Measurements from ENCODE around the gene KRT71.

Gene KRT71

GRCh38 chr12:52497975-52498374, 55.0 kb downstream of the KRT71 start:
- Histone ChIP-seq H3K27me3 (ENCODE audit: control insufficient read depth, low read length) (peaks cover 15% of the 10 kb centered on the region), H3K4me2 (ENCODE audit: low read length) (no peak overlapping the region), H3K9me3 (ENCODE audit: control insufficient read depth, insufficient read depth, low read length) (no peaks in the 10 kb centered on the region), H3K79me2 (ENCODE audit: control insufficient read depth, low read length) (no peaks in the 10 kb centered on the region), H3K27ac (ENCODE audit: low read depth, low read length) (no peak overlapping the region), H3K4me1 (ENCODE audit: control insufficient read depth, low read length) (no peaks in the 10 kb centered on the region), H3F3A (ENCODE audit: control insufficient read depth, insufficient read depth) (no peaks in the 10 kb centered on the region), H3K36me3 (ENCODE audit: control insufficient read depth, low read length) (no peaks in the 10 kb centered on the region), H4K20me1 (ENCODE audit: control insufficient read depth, insufficient read depth, low read depth, low read length) (no peaks in the 10 kb centered on the region), H3K4me3 (ENCODE audit: low read length) (no peak overlapping the region), H3K9me2 (replicated peaks; ENCODE audit: control insufficient read depth, low read length) (no peaks in the 10 kb centered on the region)
- no peak for TF ChIP-seq CTCF (IDR thresholded peaks at IDR 0.05; ENCODE audit: low read depth, low read length, poor library complexity, severe bottlenecking)
- no peak for TF ChIP-seq EZH2phosphoT487 (IDR thresholded peaks at IDR 0.05; ENCODE audit: borderline replicate concordance, low read length)

- Histone ChIP-seq H3K9me3 (ENCODE audit: control insufficient read depth, insufficient read depth, low read length) (no peaks in the 10 kb centered on the region), H3F3A (ENCODE audit: control insufficient read depth, insufficient read depth) (no peaks in the 10 kb centered on the region), H3K4me3 (ENCODE audit: low read length) (no peak overlapping the region), H3K27ac (ENCODE audit: low read depth, low read length) (no peak overlapping the region), H4K20me1 (ENCODE audit: control insufficient read depth, insufficient read depth, low read depth, low read length) (no peaks in the 10 kb centered on the region), H3K79me2 (ENCODE audit: control insufficient read depth, low read length) (no peaks in the 10 kb centered on the region), H3K4me1 (ENCODE audit: control insufficient read depth, low read length) (no peaks in the 10 kb centered on the region), H3K4me2 (ENCODE audit: low read length) (no peak overlapping the region), H3K9me2 (replicated peaks; ENCODE audit: control insufficient read depth, low read length) (no peaks in the 10 kb centered on the region), H3K27me3 (ENCODE audit: control insufficient read depth, low read length) (peaks cover 15% of the 10 kb centered on the region), H3K36me3 (ENCODE audit: control insufficient read depth, low read length) (no peaks in the 10 kb centered on the region)
- TF ChIP-seq CTCF (IDR thresholded peaks at IDR 0.05; ENCODE audit: low read depth, low read length, poor library complexity, severe bottlenecking) (no peak), EZH2phosphoT487 (IDR thresholded peaks at IDR 0.05; ENCODE audit: borderline replicate concordance, low read length) (no peak)
Measured at GRCh38 chr12:52496590-52497071, 56.3 kb downstream of the KRT71 start.

- Histone ChIP-seq H3K4me2 (ENCODE audit: low read length) (no peak overlapping the region), H3K4me3 (ENCODE audit: low read length) (no peak overlapping the region), H3K9me3 (ENCODE audit: control insufficient read depth, insufficient read depth, low read length) (no peaks in the 10 kb centered on the region), H3K9me2 (replicated peaks; ENCODE audit: control insufficient read depth, low read length) (no peaks in the 10 kb centered on the region), H4K20me1 (ENCODE audit: control insufficient read depth, insufficient read depth, low read depth, low read length) (no peaks in the 10 kb centered on the region), H3K79me2 (ENCODE audit: control insufficient read depth, low read length) (no peaks in the 10 kb centered on the region), H3K36me3 (ENCODE audit: control insufficient read depth, low read length) (no peaks in the 10 kb centered on the region), H3K27me3 (ENCODE audit: control insufficient read depth, low read length) (peaks cover 15% of the 10 kb centered on the region), H3F3A (ENCODE audit: control insufficient read depth, insufficient read depth) (no peaks in the 10 kb centered on the region), H3K27ac (ENCODE audit: low read depth, low read length) (no peak overlapping the region), H3K4me1 (ENCODE audit: control insufficient read depth, low read length) (no peaks in the 10 kb centered on the region)
- no peak for TF ChIP-seq EZH2phosphoT487 (IDR thresholded peaks at IDR 0.05; ENCODE audit: borderline replicate concordance, low read length)
- TF ChIP-seq CTCF (IDR thresholded peaks at IDR 0.05; ENCODE audit: low read depth, low read length, poor library complexity, severe bottlenecking) = no peak
Measured at GRCh38 chr12:52496054-52496453, 56.9 kb downstream of the KRT71 start.
